HUES64 (cell line): Measurements from ENCODE around the gene TDO2.
"Not testable (repeated sequence)": the region's sequence is repeated elsewhere in the genome, so short reads cannot be mapped to it uniquely, and the experiment has no call there.

ENCODE experiments used
- H3K27ac ChIP-seq: 2 replicates; pipeline ENCODE4 v1.7.0; 2013; ENCODE audit warnings: low read depth, low read length, inconsistent platforms
- H3K27me3 ChIP-seq: 2 replicates; pipeline ENCODE4 v1.6.1; 2013; ENCODE audit warnings: mild to moderate bottlenecking, low read length; ENCODE audit not compliant: insufficient read depth
- H3K36me3 ChIP-seq: 2 replicates; pipeline ENCODE4 v1.6.1; 2013; ENCODE audit warnings: mild to moderate bottlenecking, low read length; ENCODE audit not compliant: insufficient read depth
- H3K4me1 ChIP-seq: 2 replicates; pipeline ENCODE4 v1.6.1; 2013; ENCODE audit warnings: mild to moderate bottlenecking, low read length, moderate library complexity; ENCODE audit not compliant: insufficient read depth
- H3K4me3 ChIP-seq: 2 replicates; pipeline ENCODE4 v1.5.1; 2013; ENCODE audit warnings: mild to moderate bottlenecking, low read length, moderate library complexity
- H3K9ac ChIP-seq: 2 replicates; pipeline ENCODE4 v1.6.1; 2013; ENCODE audit warnings: mild to moderate bottlenecking, low read depth, low read length
- H3K9me3 ChIP-seq: 2 replicates; pipeline ENCODE4 v1.6.1; 2013; ENCODE audit warnings: low read depth, low read length; ENCODE audit not compliant: insufficient read depth
- WGBS: fragments of 150-250, 120-280 bp; methylation state at CpG from one replicate; pipeline ENCODE4 v1.1.7; 2013; ENCODE audit warnings: missing lambda C conversion rate; 5-methylcytosine and 5-hydroxymethylcytosine counted together

Gene TDO2

GRCh38 chr4:155887045-155887444 lies 16.5 kb upstream of the TDO2 start:
- Histone ChIP-seq H3K27me3 (no peaks in the 10 kb centered on the region), H3K36me3 (no peaks in the 10 kb centered on the region), H3K9ac (no peak overlapping the region), H3K9me3 (peaks cover 16% of the 10 kb centered on the region), H3K4me3 (no peak overlapping the region), H3K27ac (no peak overlapping the region), H3K4me1 (peaks cover 6% of the 10 kb centered on the region; the same call in 1 of the 2 replicates)
- 100% methylated on average over 1 of the region's 1 CpG for WGBS

DNA sequence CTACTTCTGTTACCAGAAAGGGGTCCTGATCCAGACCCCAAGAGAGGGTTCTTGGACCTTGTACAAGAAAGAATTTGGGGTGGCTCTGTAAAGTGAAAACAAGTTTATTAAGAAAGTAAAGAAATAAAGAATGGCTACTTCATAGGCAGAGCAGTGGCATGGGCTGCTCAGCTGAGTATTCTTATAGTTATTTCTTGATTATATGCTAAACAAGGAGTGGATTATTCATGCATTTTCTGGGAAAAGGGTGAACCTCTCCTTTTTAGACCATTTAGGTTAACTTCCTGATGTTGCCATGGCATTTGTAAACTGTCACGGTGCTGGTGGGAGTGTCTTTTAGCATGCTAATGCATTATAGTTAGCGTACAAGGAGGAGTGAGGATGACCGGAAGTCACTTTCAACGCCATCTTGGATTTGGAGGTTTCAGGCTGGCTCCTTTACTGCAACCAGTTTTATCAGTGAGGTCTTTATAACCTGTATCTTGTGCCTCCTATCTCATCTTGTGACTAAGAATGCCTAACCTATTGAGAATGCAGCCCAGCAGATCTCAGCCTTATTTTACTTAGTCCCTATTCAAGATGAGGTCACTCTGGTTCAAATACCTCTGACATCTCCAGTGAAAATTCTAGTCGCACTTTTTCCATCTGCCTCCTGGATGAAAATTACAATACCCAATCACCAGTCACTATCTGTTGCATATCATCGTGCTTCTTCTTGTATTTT lies 15.5 kb upstream of the TDO2 start:
- WGBS = 71% methylated on average over 4 of the region's 6 CpGs
- H3K9ac ChIP-seq = no peak overlapping the region
- peaks cover 16% of the 10 kb centered on the region for H3K9me3 ChIP-seq
- no peaks in the 10 kb centered on the region for H3K36me3 ChIP-seq
- H3K4me1 ChIP-seq = peaks cover 6% of the 10 kb centered on the region; the same call in 1 of the 2 replicates
- no peaks in the 10 kb centered on the region for H3K27me3 ChIP-seq
- H3K4me3 ChIP-seq = no peak overlapping the region
- H3K27ac ChIP-seq = no peak overlapping the region

- no peak overlapping the region for H3K9ac ChIP-seq
- H3K36me3 ChIP-seq = no peaks in the 10 kb centered on the region
- H3K4me1 ChIP-seq = peaks cover 6% of the 10 kb centered on the region; the same call in 1 of the 2 replicates
- peaks cover 16% of the 10 kb centered on the region for H3K9me3 ChIP-seq
- WGBS = 74% methylated on average over 5 of the region's 5 CpGs
- H3K4me3 ChIP-seq = no peak overlapping the region
- H3K27me3 ChIP-seq = no peaks in the 10 kb centered on the region
- H3K27ac ChIP-seq = no peak overlapping the region
These were observed 14.3 kb upstream of the TDO2 start for GRCh38 chr4:155889031-155889793.

DNA sequence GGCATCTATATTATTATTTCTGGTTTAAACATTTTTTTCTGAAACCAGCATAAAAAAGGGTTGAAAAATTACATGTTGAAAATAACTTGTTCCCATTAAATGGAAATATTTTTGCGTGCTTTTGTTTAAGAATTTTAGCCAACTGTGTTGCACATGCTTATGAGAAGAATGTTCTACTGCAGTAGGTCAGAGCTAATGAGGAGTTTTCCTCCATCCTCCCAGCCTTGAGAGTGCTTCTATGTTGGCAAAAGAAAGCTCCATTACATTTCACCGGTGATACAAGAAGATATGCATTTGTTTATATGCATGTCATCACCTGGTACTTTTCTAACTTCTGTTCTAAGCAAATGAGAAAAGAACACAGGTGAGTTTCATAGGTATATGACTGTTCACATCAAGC lies 13.6 kb upstream of the TDO2 start:
- Histone ChIP-seq H3K27ac (no peak overlapping the region), H3K9me3 (peaks cover 16% of the 10 kb centered on the region), H3K4me3 (no peak overlapping the region), H3K36me3 (no peaks in the 10 kb centered on the region), H3K4me1 (peaks cover 5% of the 10 kb centered on the region; the same call in 1 of the 2 replicates), H3K27me3 (no peaks in the 10 kb centered on the region), H3K9ac (no peak overlapping the region)
- WGBS = 95% methylated on average over 2 of the region's 2 CpGs

DNA sequence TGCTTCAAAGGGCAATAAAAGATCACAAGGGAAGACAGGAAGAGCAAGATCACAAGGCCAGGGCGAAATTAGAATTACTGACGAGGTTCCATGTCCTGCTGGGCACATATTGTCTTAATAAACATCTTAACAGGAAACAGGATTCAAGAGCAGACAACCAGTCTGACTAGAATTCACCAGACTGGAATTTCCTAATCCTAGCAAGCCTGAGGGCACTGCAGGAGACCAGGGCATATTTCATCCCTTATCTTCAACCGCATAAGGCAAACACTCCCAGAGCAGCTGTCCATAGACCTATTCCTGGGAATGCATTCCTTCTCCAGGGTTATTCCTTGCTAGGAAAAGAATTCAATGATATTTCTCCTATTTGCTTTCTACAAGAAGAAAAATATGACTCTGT lies 12.4 kb upstream of the TDO2 start:
- Histone ChIP-seq H3K4me1 (no peaks in the 10 kb centered on the region), H3K4me3 (no peak overlapping the region), H3K36me3 (no peaks in the 10 kb centered on the region), H3K27me3 (no peaks in the 10 kb centered on the region), H3K9me3 (peaks cover 16% of the 10 kb centered on the region), H3K9ac (no peak overlapping the region), H3K27ac (no peak overlapping the region)
- WGBS = 87% methylated on average over 3 of the region's 3 CpGs

- WGBS = 100% methylated on average over 1 of the region's 2 CpGs
- H3K27ac ChIP-seq, H3K9ac ChIP-seq, H3K36me3 ChIP-seq, H3K9me3 ChIP-seq, H3K4me3 ChIP-seq, H3K4me1 ChIP-seq, H3K27me3 ChIP-seq: not testable (repeated sequence)
These were observed 5.1 kb upstream of the TDO2 start for GRCh38 chr4:155898371-155898770.

DNA sequence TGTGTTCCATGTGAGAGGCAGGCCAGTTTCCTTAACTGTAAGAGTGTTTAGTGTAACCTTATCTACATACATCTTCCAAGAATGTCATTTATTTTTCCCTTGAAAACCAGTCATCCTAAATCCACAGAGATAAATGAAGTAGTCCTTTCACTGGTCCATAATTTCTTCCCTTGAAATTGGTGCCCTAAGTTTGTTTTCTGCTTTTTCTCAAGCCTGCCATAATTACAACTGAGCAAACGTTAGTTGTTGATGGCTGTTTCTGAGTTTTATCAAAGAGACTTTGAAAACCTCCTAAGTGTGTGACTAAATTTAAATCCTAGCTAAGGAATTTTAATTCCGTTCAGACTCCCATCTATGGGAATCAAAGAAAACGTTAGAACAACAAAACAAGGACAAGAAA lies 3.6 kb upstream of the TDO2 start:
- Histone ChIP-seq H3K36me3 (no peaks in the 10 kb centered on the region), H3K27me3 (no peaks in the 10 kb centered on the region), H3K9ac (no peak overlapping the region), H3K4me3 (no peak overlapping the region), H3K27ac (no peak overlapping the region), H3K4me1 (peaks cover 16% of the 10 kb centered on the region), H3K9me3 (peaks cover 3% of the 10 kb centered on the region; the same call in 1 of the 2 replicates)
- WGBS = 71% methylated on average over 2 of the region's 3 CpGs

GRCh38 chr4:155900381-155900780 lies 3.1 kb upstream of the TDO2 start:
- H3K27me3 ChIP-seq = no peaks in the 10 kb centered on the region
- peaks cover 16% of the 10 kb centered on the region for H3K4me1 ChIP-seq
- H3K9me3 ChIP-seq = peaks cover 3% of the 10 kb centered on the region; the same call in 1 of the 2 replicates
- H3K36me3 ChIP-seq = no peaks in the 10 kb centered on the region
- no peak overlapping the region for H3K4me3 ChIP-seq
- H3K9ac ChIP-seq = no peak overlapping the region
- no peak overlapping the region for H3K27ac ChIP-seq
- WGBS = 72% methylated on average over 1 of the region's 1 CpG

- Histone ChIP-seq H3K36me3 (no peaks in the 10 kb centered on the region), H3K4me1 (peaks cover 16% of the 10 kb centered on the region), H3K4me3 (no peak overlapping the region), H3K27me3 (no peaks in the 10 kb centered on the region), H3K9me3 (peaks cover 3% of the 10 kb centered on the region; the same call in 1 of the 2 replicates), H3K27ac (no peak overlapping the region), H3K9ac (no peak overlapping the region)
- 93% methylated on average over 2 of the region's 2 CpGs for WGBS
These were observed 2.5 kb upstream of the TDO2 start for GRCh38 chr4:155901013-155901412.

- peaks cover 16% of the 10 kb centered on the region for H3K4me1 ChIP-seq
- no peak overlapping the region for H3K27ac ChIP-seq
- no peak overlapping the region for H3K4me3 ChIP-seq
- no peaks in the 10 kb centered on the region for H3K9me3 ChIP-seq
- H3K9ac ChIP-seq = no peak overlapping the region
- H3K36me3 ChIP-seq = no peaks in the 10 kb centered on the region
- WGBS = 85% methylated on average over 2 of the region's 3 CpGs
- H3K27me3 ChIP-seq = no peaks in the 10 kb centered on the region
These were observed 835 bp downstream of the TDO2 start for GRCh38 chr4:155904331-155904730.

- no peaks in the 10 kb centered on the region for H3K27me3 ChIP-seq
- 97% methylated on average over 5 of the region's 6 CpGs for WGBS
- no peaks in the 10 kb centered on the region for H3K9me3 ChIP-seq
- H3K9ac ChIP-seq = no peak overlapping the region
- H3K27ac ChIP-seq = no peak overlapping the region
- H3K4me3 ChIP-seq = no peak overlapping the region
- H3K36me3 ChIP-seq = no peaks in the 10 kb centered on the region
- H3K4me1 ChIP-seq = 0 out of 2 replicates have a peak, but pooled peaks cover 6% of the 10 kb centered on the region
These were observed 3.2 kb downstream of the TDO2 start for GRCh38 chr4:155906554-155907247.
